CD4-positive, alpha-beta T cell (primary cell): Measurements from ENCODE around the gene PROSER3. TPM values are rescaled to one million over a fixed set of nuclear protein-coding genes. Genes with fewer than 3 reads are reported as not detected.

Experiments
- ATAC-seq: fragments of 200-7000 bp; cut with Tn5 transposase; one replicate; pipeline ENCODE4 v1.10.0; 2022; ENCODE audit warnings: mild to moderate bottlenecking; ENCODE audit not compliant: poor library complexity
- CTCF ChIA-PET: fragments of 350-600 bp; sonication (Branson Sonifier 250); formaldehyde crosslinking; loops from one replicate; lab custom pipeline; 2021; ENCODE audit warnings: antibody characterized with exemption, inconsistent platforms; lab: Charles Lee
- POLR2A ChIA-PET: fragments of 350-600 bp; sonication (Branson Sonifier 250); formaldehyde crosslinking; loops from one replicate; lab custom pipeline; 2021; ENCODE audit warnings: antibody characterized with exemption, inconsistent platforms; lab: Charles Lee
- DNase-seq, 14 experiments: peaks; one replicate each; pipeline ENCODE4 v3.0.0-alpha.2; 2013 to 2020; ENCODE audit warnings: mixed read lengths in 2 of 14
- H3K27ac ChIP-seq, 2 donors: one replicate each; pipeline versions ENCODE4 v1.5.1 to v1.7.0; 2013; ENCODE audit warnings: low read length in 2 of 2, low read depth in 1 of 2, mild to moderate bottlenecking in 1 of 2
- H3K27me3 ChIP-seq, 2 experiments: 1 replicate in 1 of 2; 2 replicates in 1 of 2; pipeline versions ENCODE4 v1.6.1 to v1.7.0; 2013; ENCODE audit warnings: low read length in 2 of 2, control low read depth in 1 of 2, mild to moderate bottlenecking in 1 of 2, moderate library complexity in 1 of 2; ENCODE audit not compliant: insufficient read depth in 2 of 2, control insufficient read depth in 1 of 2
- H3K36me3 ChIP-seq: one replicate; pipeline ENCODE4 v1.6.1; 2013; ENCODE audit warnings: low read length, control low read depth; ENCODE audit not compliant: insufficient read depth
- H3K4me1 ChIP-seq: one replicate; pipeline ENCODE4 v1.6.1; 2013; ENCODE audit warnings: low read length, control low read depth; ENCODE audit not compliant: insufficient read depth
- H3K4me3 ChIP-seq: one replicate; pipeline ENCODE4 v1.5.1; 2013; ENCODE audit warnings: mild to moderate bottlenecking, low read length, moderate library complexity
- H3K9me3 ChIP-seq, 2 experiments: 1 replicate in 1 of 2; 2 replicates in 1 of 2; pipeline versions ENCODE4 v1.6.1 to v1.7.0; 2013; ENCODE audit warnings: low read length in 2 of 2, mild to moderate bottlenecking in 2 of 2, control low read depth in 1 of 2, moderate library complexity in 1 of 2; ENCODE audit not compliant: control insufficient read depth in 1 of 2, insufficient read depth in 1 of 2
- H3K27ac Mint-ChIP-seq: one replicate; pipeline ENCODE4 v1.8.0; 2020; ENCODE audit warnings: mixed read lengths
- H3K27me3 Mint-ChIP-seq: one replicate; pipeline ENCODE4 v1.8.0; 2021; ENCODE audit warnings: mixed read lengths
- H3K36me3 Mint-ChIP-seq: one replicate; pipeline ENCODE4 v1.8.0; 2021; ENCODE audit warnings: low read depth, mixed read lengths
- H3K4me1 Mint-ChIP-seq: one replicate; pipeline ENCODE4 v1.8.0; 2021; ENCODE audit warnings: low read depth, mixed read lengths
- H3K4me3 Mint-ChIP-seq: one replicate; pipeline ENCODE4 v1.8.0; 2020; ENCODE audit warnings: mild to moderate bottlenecking, mixed read lengths
- H3K9me3 Mint-ChIP-seq: one replicate; pipeline ENCODE4 v1.8.0; 2020; ENCODE audit warnings: mixed read lengths
- CTCF ChIP-seq: fragments of 200-600 bp; IDR thresholded peaks from one replicate; pipeline ENCODE4 v1.8.0; 2022; ENCODE audit warnings: antibody characterized with exemption, mild to moderate bottlenecking
- intact Hi-C, 2 experiments: fragments of 100-400 bp; cut with DNase I in 1 of 2; cut with micrococcal nuclease in 1 of 2; formaldehyde crosslinking; loops; one replicate each; pipeline versions ENCODE4 v1.15.1 to v1.9.0; 2023 to 2025; cut with DNase I, micrococcal nuclease
- total RNA-seq, 174 experiments: library from RNA in 2 of 174; stranded (reverse) in 2 of 174; gene quantifications; one replicate each; pipeline ENCODE4 v1.2.3 and lab custom pipeline; 2021 to 2026

The PROSER3 gene
- total RNA-seq, 2 experiments from 2014 or later = 19.4 to 22.6 TPM

- ChIA-PET CTCF (no interaction called here), POLR2A (no interaction called here)
- no peak for ATAC-seq
- no peak overlapping the region for H3K4me3 Mint-ChIP-seq
- H3K27ac Mint-ChIP-seq = no peak overlapping the region
- no peak for TF ChIP-seq CTCF
- H3K9me3 Mint-ChIP-seq = no peaks in the 10 kb centered on the region
- Histone ChIP-seq H3K27ac (no peak overlapping the region), H3K27me3 (peaks cover 0 to under 1% of the 10 kb centered on the region in 2 experiments), H3K9me3 (no peaks in the 10 kb centered on the region), H3K4me3 (no peak overlapping the region), H3K36me3 (no peaks in the 10 kb centered on the region), H3K4me1 (no peaks in the 10 kb centered on the region)
- DNase-seq = peak in 1 of 14 experiments; percentile 6
- peaks cover 11% of the 10 kb centered on the region for H3K27me3 Mint-ChIP-seq
- intact Hi-C loops = no loop called here
- H3K36me3 Mint-ChIP-seq = no peaks in the 10 kb centered on the region
- H3K4me1 Mint-ChIP-seq = no peaks in the 10 kb centered on the region
These were observed 33.2 kb downstream of the PROSER3 start for GRCh38 chr19:35790981-35791813.

DNA sequence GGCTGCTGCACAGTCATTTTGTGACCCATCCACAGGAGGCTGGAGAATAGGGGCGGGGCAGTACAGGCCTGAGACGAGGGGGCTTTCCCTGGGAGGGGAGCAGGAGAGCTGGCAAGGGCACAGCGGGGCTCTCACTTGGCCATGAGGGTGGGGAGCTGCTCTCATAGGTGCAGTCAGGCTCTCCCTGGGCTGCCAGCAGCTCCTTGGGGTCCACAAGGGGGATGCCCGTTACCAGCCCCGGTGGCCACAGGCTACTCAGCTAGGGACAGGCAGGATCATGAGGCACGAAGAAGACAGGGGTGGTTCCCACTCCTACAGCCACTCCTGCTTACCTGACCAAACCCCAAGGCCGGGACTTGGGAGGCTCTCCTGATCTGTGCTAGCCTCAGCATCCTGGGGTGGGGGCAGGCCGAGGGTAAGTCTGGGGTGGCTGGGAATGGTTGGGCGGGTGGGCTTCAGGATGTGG is 33.9 kb downstream of the PROSER3 start:
- Histone ChIP-seq H3K9me3 (peaks cover 0 to 4% of the 10 kb centered on the region in 2 experiments), H3K4me1 (no peaks in the 10 kb centered on the region), H3K36me3 (no peaks in the 10 kb centered on the region), H3K27me3 (peaks cover 4 to 7% of the 10 kb centered on the region in 2 experiments), H3K4me3 (no peak overlapping the region), H3K27ac (no peak overlapping the region)
- ATAC-seq = no peak
- Mint-ChIP-seq H3K27ac (no peak overlapping the region), H3K36me3 (no peaks in the 10 kb centered on the region), H3K27me3 (peaks cover 17% of the 10 kb centered on the region), H3K4me3 (no peak overlapping the region), H3K4me1 (no peaks in the 10 kb centered on the region), H3K9me3 (no peaks in the 10 kb centered on the region)
- no peak for TF ChIP-seq CTCF
- intact Hi-C loops = no loop called here
- DNase-seq = no peak
- CTCF ChIA-PET = no interaction called here
- POLR2A ChIA-PET = no interaction called here

DNA sequence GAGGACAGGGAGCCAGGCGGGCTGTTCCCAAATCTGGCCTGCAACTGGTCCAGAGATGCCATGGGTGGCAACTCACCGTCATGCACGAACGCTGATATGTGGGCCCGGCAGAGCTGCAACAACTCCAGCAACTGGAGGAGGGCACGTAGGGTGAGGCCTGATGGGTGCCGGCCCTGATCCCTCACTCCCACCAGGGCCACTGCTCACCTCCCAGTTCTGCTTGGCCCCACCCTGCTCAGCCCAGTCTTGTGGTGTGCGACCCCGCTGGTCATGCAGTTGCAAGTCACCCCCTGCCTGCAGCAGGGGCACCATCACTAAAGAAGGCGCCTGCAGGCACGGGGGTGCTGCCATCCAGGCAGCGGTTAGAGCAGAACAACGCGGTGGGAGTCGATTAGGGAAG is 34.3 kb downstream of the PROSER3 start:
- Histone ChIP-seq H3K4me1 (peaks cover 3% of the 10 kb centered on the region), H3K4me3 (no peak overlapping the region), H3K9me3 (peaks cover 0 to 8% of the 10 kb centered on the region in 2 experiments), H3K36me3 (no peaks in the 10 kb centered on the region), H3K27me3 (peaks cover 9 to 12% of the 10 kb centered on the region in 2 experiments), H3K27ac (no peak overlapping the region)
- Mint-ChIP-seq H3K9me3 (no peaks in the 10 kb centered on the region), H3K27ac (no peak overlapping the region), H3K27me3 (peaks cover 22% of the 10 kb centered on the region), H3K4me3 (no peak overlapping the region), H3K36me3 (no peaks in the 10 kb centered on the region), H3K4me1 (no peaks in the 10 kb centered on the region)
- ChIA-PET CTCF (no interaction called here), POLR2A (no interaction called here)
- DNase-seq = no peak
- no peak for TF ChIP-seq CTCF
- intact Hi-C loops = no loop called here
- no peak for ATAC-seq
